ENCODE measurements around the gene PPM1A.

Gene PPM1A

DNA sequence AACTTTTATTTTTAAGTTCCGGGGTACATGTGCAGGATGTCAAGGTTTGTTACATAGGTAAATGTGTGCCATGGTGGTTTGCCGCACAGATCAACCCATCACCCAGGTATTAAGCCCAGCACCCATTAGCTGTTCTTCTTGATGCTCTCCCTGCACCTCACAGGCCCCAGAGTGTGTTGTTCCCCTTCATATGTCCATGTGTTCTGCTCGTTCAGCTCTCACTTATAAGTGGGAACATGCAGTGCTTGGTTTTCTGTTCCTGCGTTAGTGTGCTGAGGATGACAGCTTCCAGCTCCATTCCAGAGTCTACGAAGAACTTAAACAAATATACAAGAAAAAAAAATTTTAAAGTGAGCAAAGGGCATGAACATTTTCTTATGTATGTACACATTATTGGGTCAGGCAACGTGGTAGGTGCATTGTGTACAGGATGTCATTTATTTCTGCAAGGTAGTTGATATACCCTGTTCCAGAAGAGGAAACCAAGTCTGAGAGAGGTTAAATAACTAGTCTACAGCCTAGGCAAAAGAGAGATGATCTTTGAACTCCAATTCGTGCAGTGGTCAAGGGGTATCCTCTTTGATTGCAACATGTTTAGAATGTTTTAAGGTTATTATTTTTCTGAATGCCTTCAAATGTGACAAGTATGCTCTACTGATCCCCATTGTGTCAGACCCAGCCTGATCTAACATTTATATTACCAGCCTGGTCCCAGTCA, 8.7 kb upstream of the PPM1A start:
- Histone ChIP-seq H3K9me3 (ENCODE audit: control insufficient read depth, insufficient read depth, low read length) (no peaks in the 10 kb centered on the region), H3K9ac (ENCODE audit: low read depth, low read length) (no peak overlapping the region), H3K4me1 (ENCODE audit: insufficient read depth, low read length) (peaks cover 13% of the 10 kb centered on the region), H3K36me3 (ENCODE audit: insufficient read depth, low read length) (no peaks in the 10 kb centered on the region)

DNA sequence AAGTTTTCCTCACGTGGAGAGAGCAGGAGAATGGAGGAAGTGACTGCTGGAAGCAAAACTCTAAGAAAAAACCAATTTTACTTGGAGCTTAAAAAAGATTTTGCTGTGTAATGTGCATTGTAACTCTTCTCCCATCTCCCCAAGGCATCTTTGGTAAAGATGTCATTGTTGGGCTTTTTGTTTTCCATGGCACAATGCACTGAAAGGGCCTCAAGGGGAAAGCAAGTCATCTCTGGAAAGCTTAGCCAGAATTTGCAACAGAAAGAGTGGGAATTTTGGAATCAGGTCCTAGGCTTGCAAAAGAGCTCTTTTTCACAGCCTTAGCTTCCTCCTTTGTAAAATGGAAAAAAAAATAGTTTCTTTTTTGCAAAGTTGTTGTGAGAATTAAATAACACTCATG, 7.9 kb upstream of the PPM1A start:
- H3K9me3 ChIP-seq (ENCODE audit: control insufficient read depth, insufficient read depth, low read length), result no peaks in the 10 kb centered on the region
- H3K9ac ChIP-seq (ENCODE audit: low read depth, low read length), result no peak overlapping the region
- H3K36me3 ChIP-seq (ENCODE audit: insufficient read depth, low read length), result no peaks in the 10 kb centered on the region
- peaks cover 21% of the 10 kb centered on the region for H3K4me1 ChIP-seq (ENCODE audit: insufficient read depth, low read length)

DNA sequence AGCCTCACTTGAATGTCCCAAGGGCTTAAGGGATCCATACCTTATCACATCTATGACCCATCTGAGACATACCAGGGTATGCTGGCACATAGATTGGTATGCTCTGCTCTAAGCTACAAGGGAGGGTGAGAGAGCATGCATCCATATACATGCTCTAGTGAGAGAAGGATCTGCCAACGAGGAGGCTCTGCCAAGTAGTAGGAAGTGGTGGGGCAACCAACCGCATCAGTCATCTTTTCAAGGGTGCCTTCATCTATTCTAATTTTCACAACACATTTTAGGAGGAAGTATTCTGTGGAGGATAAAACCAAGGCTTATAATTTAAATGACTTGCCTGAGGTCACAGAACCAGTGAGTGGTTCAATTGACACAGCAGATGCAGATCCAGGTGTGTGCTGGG, 6.6 kb upstream of the PPM1A start:
- Histone ChIP-seq H3K4me1 (ENCODE audit: insufficient read depth, low read length) (peaks cover 22% of the 10 kb centered on the region), H3K36me3 (ENCODE audit: insufficient read depth, low read length) (no peaks in the 10 kb centered on the region), H3K9ac (ENCODE audit: low read depth, low read length) (no peak overlapping the region), H3K9me3 (ENCODE audit: control insufficient read depth, insufficient read depth, low read length) (no peaks in the 10 kb centered on the region)

DNA sequence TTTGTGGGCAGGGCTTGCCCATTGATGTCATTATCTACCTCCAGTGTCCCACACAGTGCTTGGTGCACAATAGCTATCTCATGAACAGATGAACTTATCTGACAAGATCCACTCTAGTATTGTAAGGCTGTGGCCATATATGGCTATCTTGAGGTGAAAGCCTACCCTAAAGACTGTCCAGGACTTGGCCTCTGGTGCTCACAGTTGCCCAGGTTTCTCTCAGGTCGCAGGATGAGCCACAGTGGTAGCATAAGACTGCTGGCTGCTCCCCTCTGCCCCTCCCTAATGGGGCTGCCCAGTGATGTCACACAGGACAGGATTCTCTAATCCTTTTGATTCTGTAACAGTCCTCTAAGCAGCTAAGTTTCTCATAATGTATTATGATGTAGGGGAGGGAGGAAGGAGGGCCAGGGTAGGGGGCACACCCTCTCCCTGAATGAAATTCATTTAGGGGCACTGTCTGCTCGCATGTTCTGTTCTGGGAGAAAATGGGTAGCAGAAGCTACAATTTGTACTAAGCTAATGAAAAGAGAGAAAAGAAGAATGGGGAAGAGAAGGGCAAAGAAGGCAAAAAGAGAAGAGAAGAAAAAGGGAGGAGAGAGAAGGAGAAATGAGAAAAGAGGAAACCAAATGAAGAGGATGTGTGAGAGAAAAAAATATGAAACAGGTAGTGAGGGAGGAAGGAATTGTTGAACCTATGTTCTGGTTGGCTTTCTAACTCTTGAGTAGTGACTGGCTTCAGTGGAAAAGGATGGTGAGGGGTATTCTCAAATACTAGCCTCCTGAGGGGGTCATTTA, 3.4 kb upstream of the PPM1A start:
- H3K9ac ChIP-seq (ENCODE audit: low read depth, low read length), result no peak overlapping the region; the same call in 1 of the 2 replicates
- H3K36me3 ChIP-seq (ENCODE audit: insufficient read depth, low read length), result no peaks in the 10 kb centered on the region
- H3K9me3 ChIP-seq (ENCODE audit: control insufficient read depth, insufficient read depth, low read length), result no peaks in the 10 kb centered on the region
- peaks cover 20% of the 10 kb centered on the region for H3K4me1 ChIP-seq (ENCODE audit: insufficient read depth, low read length)

DNA sequence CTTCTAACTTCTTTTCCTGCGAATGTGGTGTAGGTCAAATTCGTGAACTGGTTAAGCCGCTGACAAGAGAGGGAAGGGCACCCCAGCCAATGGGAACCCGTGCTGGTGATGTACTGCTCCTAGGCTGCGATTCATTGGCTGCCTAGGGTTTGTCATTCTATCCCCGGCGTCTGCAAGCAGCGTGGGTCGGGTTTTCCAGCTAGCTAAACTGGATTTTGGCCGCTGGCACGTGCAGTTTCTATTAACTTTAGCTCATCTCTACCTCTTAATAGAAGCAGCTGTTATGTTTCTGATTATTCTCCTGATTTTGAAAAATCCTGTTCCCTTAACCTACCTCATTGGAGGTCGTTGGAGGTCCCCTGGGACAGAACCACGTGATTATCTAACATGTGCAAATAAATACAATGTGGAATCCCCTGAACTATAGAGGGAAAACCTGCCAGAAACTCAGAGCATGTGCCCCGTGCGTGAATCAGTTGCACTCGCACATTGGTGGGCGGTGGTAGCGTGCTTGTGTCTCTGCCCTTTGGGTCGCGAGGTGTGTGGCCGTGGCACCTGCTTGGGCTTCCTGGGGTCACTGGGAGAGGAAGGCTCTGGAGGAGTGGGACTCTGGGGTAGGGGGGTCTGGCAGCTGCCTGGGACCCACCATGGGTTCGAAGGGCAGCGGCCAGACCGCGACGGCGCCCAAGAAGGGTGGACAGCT, 876 bp upstream of the PPM1A start:
- Histone ChIP-seq H3K36me3 (ENCODE audit: insufficient read depth, low read length) (no peaks in the 10 kb centered on the region), H3K9me3 (ENCODE audit: control insufficient read depth, insufficient read depth, low read length) (no peaks in the 10 kb centered on the region), H3K9ac (ENCODE audit: low read depth, low read length) (peak overlapping the region; percentile 97), H3K4me1 (ENCODE audit: insufficient read depth, low read length) (peaks cover 12% of the 10 kb centered on the region; the same call in 1 of the 2 replicates)

DNA sequence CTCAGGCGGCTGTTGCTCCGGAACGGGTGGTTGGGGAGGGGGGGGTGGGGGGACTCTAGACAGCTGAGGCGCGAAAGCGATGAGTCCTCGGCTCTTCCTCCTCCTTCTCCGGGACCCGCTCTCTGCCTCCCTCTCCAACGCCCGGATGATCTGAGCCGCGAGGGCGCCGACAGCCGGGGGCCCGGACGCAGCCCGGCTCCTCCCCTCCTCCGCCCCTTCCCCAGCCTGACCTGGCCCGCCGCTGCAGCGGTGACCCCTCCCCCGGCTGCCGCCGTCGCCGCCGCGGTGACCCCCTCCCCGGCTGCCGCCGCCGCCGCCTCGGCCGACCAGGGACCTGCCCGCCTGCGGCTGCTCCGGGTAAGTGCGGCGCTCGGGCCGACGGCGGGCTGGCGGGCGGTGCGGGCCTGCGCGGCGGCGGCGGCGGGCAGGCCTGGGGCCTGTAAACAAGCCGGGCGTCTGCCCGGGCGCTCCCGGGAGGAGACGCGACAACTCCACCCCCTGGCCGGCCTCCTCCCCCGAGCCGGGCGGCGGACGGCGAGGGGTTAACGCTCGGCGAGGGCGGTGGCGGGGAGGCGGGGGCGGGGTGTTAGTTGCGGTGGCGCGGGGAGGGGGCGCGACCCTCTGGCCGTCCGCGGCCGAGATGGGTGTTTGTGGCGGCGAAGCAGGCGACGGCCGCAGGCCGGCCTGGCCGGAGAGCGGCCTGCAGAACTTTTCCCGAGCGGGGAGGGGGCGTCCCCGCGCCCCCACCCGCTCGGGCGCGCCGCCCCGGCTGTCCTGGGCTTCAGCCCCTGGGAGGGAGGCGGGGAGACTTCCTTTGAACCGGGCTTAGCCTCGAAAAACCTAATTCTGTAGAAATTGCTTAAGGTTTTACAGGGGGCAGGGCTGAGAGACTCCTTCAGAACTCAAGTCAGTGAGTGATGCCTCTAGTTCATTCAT, 568 bp downstream of the PPM1A start:
- Histone ChIP-seq H3K9ac (ENCODE audit: low read depth, low read length) (peak overlapping the region; percentile 94), H3K4me1 (ENCODE audit: insufficient read depth, low read length) (peaks cover 21% of the 10 kb centered on the region; the same call in 1 of the 2 replicates), H3K9me3 (ENCODE audit: control insufficient read depth, insufficient read depth, low read length) (no peaks in the 10 kb centered on the region), H3K36me3 (ENCODE audit: insufficient read depth, low read length) (no peaks in the 10 kb centered on the region)

DNA sequence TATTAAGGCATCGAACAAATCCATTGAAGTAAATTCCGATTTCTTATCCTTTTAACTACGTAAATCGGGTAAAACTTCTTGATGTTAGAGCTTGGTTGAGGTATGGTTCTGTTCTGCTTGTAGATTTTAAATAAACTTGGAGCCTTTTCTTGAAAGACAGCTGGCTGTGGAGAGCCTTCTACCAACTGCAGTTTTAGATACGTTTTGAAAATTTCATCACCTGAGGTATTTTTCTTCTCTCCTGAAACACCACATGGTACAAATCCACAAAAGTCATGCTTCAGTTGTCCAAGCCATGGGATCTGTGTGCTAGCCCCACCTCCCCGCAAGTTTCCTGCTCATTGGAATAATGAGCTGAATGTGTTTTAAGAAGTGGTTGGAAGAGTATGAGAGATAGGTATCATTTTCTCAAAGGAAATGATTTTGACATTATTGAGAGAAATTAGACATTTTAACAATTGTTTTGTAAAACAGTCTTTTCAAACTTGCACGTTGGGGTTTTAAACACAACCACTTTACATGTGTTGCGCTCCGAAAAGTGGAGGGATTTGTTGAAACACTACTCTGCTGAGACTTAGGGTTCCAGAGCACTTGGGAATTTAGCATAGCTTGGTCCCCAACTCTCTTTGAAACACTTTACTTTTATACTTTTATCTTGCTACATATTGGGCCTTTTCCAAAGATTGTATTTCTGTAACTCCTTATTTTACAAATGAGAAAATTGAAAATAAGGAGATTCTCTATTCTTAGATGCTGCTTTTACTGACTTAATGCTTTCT, 1.4 kb downstream of the PPM1A start:
- no peaks in the 10 kb centered on the region for H3K36me3 ChIP-seq (ENCODE audit: insufficient read depth, low read length)
- peaks cover 17% of the 10 kb centered on the region; the same call in 1 of the 2 replicates for H3K4me1 ChIP-seq (ENCODE audit: insufficient read depth, low read length)
- no peaks in the 10 kb centered on the region for H3K9me3 ChIP-seq (ENCODE audit: control insufficient read depth, insufficient read depth, low read length)
- peak overlapping the region; percentile 94 for H3K9ac ChIP-seq (ENCODE audit: low read depth, low read length)

DNA sequence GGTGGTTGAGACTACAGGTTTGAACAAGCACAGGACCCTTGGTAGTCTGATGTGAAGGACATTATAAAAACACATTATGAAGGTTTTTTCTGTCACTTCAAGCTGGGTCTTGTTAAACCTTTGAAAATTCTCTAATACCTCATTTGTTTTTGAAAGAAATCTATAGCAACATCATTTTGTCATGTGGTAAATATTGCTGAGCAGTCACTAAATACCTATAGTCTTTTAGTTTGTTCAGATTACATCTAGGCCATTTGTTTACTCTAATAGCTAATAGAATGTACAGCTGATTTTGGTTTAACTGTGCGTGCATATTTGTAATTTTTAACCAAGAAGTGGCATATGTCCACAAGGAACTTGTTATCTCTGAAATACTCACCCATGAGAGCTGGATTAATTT, 2.9 kb downstream of the PPM1A start:
- Histone ChIP-seq H3K36me3 (ENCODE audit: insufficient read depth, low read length) (no peaks in the 10 kb centered on the region), H3K9ac (ENCODE audit: low read depth, low read length) (peak overlapping the region; percentile 11; the same call in 1 of the 2 replicates), H3K9me3 (ENCODE audit: control insufficient read depth, insufficient read depth, low read length) (no peaks in the 10 kb centered on the region), H3K4me1 (ENCODE audit: insufficient read depth, low read length) (peaks cover 10% of the 10 kb centered on the region; the same call in 1 of the 2 replicates)

DNA sequence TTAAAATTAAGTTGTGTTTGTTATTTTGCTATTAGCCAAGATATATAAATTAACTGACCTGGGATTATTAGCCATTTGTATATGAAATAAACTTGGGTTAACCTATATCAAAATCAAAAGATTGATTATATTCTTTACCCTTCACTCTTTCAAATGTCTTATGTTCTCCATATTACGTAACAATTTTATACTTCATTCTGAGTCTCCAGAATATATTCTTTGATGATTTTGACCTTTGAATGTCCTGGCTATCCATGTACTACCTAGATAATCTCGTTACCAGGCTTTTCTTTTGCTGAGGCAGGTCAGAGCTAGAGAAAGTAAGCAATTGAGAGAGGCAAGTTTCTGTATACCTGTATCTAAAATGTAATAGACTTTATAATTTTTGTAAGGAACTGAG, 3.6 kb downstream of the PPM1A start:
- Histone ChIP-seq H3K36me3 (ENCODE audit: insufficient read depth, low read length) (no peaks in the 10 kb centered on the region), H3K9ac (ENCODE audit: low read depth, low read length) (no peak overlapping the region), H3K4me1 (ENCODE audit: insufficient read depth, low read length) (peaks cover 10% of the 10 kb centered on the region; the same call in 1 of the 2 replicates), H3K9me3 (ENCODE audit: control insufficient read depth, insufficient read depth, low read length) (no peaks in the 10 kb centered on the region)

DNA sequence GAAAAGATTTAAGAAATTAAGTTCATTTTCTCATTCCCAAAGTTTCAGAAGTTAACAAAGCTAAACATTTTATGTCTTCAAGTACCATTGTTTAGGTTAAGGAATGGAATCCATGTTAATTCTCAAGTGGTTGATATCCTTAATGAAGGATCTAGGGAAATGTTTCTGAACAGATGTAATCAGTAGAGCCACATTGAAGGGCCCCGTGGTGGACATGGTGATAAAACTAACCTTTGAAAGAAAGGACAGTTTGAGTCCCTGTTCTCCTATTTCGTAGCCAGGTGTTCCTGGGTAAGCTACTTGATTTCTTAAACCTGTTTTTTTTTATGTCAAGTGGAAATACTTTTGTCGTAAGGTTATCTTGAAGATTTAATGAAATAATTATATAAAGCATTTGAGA, 4.6 kb downstream of the PPM1A start:
- Histone ChIP-seq H3K36me3 (ENCODE audit: insufficient read depth, low read length) (no peaks in the 10 kb centered on the region), H3K4me1 (ENCODE audit: insufficient read depth, low read length) (peaks cover 10% of the 10 kb centered on the region; the same call in 1 of the 2 replicates), H3K9me3 (ENCODE audit: control insufficient read depth, insufficient read depth, low read length) (no peaks in the 10 kb centered on the region), H3K9ac (ENCODE audit: low read depth, low read length) (no peak overlapping the region)

DNA sequence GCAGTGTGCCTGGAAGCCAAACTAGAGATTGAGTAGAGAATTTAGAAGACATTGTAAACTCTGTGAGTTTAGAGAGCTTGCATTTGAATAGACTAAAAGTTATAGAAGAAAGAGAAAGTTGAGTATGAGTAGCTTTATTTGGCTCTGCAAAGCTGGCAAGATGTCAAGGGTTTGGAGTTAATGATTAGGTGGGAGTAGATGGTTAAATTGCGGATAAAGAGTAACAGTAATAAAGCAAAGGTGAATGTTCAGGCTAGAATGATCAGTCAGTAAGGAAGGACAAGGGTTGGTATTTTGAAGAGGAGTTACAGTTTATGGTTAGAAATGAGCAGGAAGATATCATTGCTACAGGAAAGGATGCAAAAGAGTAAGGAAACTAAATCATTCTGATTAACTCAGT, 5.2 kb downstream of the PPM1A start:
- Histone ChIP-seq H3K9me3 (ENCODE audit: control insufficient read depth, insufficient read depth, low read length) (no peaks in the 10 kb centered on the region), H3K4me1 (ENCODE audit: insufficient read depth, low read length) (peaks cover 10% of the 10 kb centered on the region; the same call in 1 of the 2 replicates), H3K36me3 (ENCODE audit: insufficient read depth, low read length) (no peaks in the 10 kb centered on the region), H3K9ac (ENCODE audit: low read depth, low read length) (no peak overlapping the region)

DNA sequence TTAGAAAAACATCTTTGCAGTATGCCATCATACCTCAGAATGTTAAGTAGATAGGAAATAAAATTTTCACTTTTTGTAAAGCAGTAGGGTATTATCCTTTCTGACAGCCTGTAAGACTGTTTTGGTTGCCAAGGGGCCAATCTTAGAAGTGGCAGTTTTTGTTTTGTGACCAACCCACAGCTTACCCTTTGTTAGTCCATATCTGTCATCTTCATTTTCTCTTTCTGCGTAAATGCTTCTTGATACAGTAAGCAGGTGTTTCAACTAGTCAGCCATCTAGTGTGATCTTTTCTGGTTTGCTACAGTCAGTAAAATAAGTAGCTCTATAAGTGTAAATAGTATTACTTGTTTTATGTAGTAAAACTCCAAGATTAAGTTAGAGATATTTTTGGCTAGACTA, 8.8 kb downstream of the PPM1A start:
- peaks cover 10% of the 10 kb centered on the region; the same call in 1 of the 2 replicates for H3K4me1 ChIP-seq (ENCODE audit: insufficient read depth, low read length)
- H3K36me3 ChIP-seq (ENCODE audit: insufficient read depth, low read length), result no peaks in the 10 kb centered on the region
- H3K9me3 ChIP-seq (ENCODE audit: control insufficient read depth, insufficient read depth, low read length), result no peaks in the 10 kb centered on the region
- no peak overlapping the region for H3K9ac ChIP-seq (ENCODE audit: low read depth, low read length)

DNA sequence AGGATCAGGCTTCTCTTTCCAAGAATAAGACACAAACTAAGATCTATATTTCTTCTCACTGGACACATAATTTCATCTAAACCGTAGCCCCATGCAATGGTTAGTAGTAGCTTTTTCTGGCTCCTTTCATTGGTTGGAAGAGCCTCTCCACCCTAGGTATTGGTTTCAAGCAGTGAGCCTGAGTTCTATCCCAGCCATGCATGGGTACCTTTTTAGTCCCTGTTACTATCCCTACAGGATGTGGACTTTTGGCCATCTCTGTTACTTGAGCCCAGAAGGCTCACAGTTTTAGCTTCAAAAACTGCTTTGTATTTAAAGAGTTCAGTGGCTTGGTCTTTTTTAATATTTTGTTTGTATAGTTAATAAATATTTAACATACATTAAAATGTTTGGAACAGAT, 16.1 kb downstream of the PPM1A start:
- no peak overlapping the region for H3K9ac ChIP-seq (ENCODE audit: low read depth, low read length)
- H3K4me1 ChIP-seq (ENCODE audit: insufficient read depth, low read length), result no peaks in the 10 kb centered on the region
- H3K36me3 ChIP-seq (ENCODE audit: insufficient read depth, low read length), result no peaks in the 10 kb centered on the region
- no peaks in the 10 kb centered on the region for H3K9me3 ChIP-seq (ENCODE audit: control insufficient read depth, insufficient read depth, low read length)

All from ES-I3 (cell line).